ENCODE data around the gene SRP72.
"Not testable (repeated sequence)": the region's sequence is repeated elsewhere in the genome, so short reads cannot be mapped to it uniquely, and the experiment has no call there.

Gene SRP72

GRCh38 chr4:56445699-56446098, 21.7 kb upstream of the SRP72 start:
- FAIRE-seq: no peak
- no peak for DNase-seq (ENCODE audit: insufficient read length, low spot score)
- no peak for TF ChIP-seq CTCF (IDR thresholded peaks at IDR 0.05; ENCODE audit: insufficient read depth, missing control alignments)

- no peak for TF ChIP-seq CTCF (IDR thresholded peaks at IDR 0.05; ENCODE audit: insufficient read depth, missing control alignments)
- DNase-seq (ENCODE audit: insufficient read length, low spot score) (no peak), FAIRE-seq (no peak)
These were observed 19.1 kb upstream of the SRP72 start for GRCh38 chr4:56448301-56448700.

GRCh38 chr4:56449475-56449874, 17.9 kb upstream of the SRP72 start:
- FAIRE-seq: not testable (repeated sequence)

GRCh38 chr4:56450342-56450741, 17.1 kb upstream of the SRP72 start:
- DNase-seq (ENCODE audit: insufficient read length, low spot score) (no peak), FAIRE-seq (no peak)
- TF ChIP-seq CTCF (IDR thresholded peaks at IDR 0.05; ENCODE audit: insufficient read depth, missing control alignments): no peak

More at GRCh38 chr4:56449475-56449874, 17.9 kb upstream of the SRP72 start:
- DNase-seq (ENCODE audit: insufficient read length, low spot score): not testable (repeated sequence)

- no peak for FAIRE-seq
- no peak for TF ChIP-seq CTCF (IDR thresholded peaks at IDR 0.05; ENCODE audit: insufficient read depth, missing control alignments)
- DNase-seq (ENCODE audit: insufficient read length, low spot score): no peak
These were observed 7.3 kb upstream of the SRP72 start for GRCh38 chr4:56460085-56460484.

- TF ChIP-seq CTCF (IDR thresholded peaks at IDR 0.05; ENCODE audit: insufficient read depth, missing control alignments): no peak
- DNase-seq (ENCODE audit: insufficient read length, low spot score) (no peak), FAIRE-seq (no peak)
These were observed 5.3 kb upstream of the SRP72 start for GRCh38 chr4:56462157-56462556.

- DNase-seq (ENCODE audit: insufficient read length, low spot score): no peak
- FAIRE-seq: no peak
- TF ChIP-seq CTCF (IDR thresholded peaks at IDR 0.05; ENCODE audit: insufficient read depth, missing control alignments): no peak
These were observed 3.7 kb upstream of the SRP72 start for GRCh38 chr4:56463711-56464110.

GRCh38 chr4:56464581-56464980, 2.8 kb upstream of the SRP72 start:
- FAIRE-seq (no peak), DNase-seq (ENCODE audit: insufficient read length, low spot score) (no peak)
- TF ChIP-seq CTCF (IDR thresholded peaks at IDR 0.05; ENCODE audit: insufficient read depth, missing control alignments): no peak
